LNCaP clone FGC (cell line): ENCODE results near the gene LAD1.

Experiments
- DNase-seq: peaks from one replicate; pipeline ENCODE4 v3.0.0-alpha.2; 2011; ENCODE audit warnings: low read depth
- H3K4me3 ChIP-seq: 2 replicates; pipeline ENCODE4 v1.5.1; 2011; ENCODE audit warnings: mild to moderate bottlenecking, low read depth, low read length, control low read depth
- TF ChIP-seq, protein P1 (sequence below): IDR thresholded peaks from 2 replicates; pipeline ENCODE4 v1.5.1; 2012; ENCODE audit warnings: mild to moderate bottlenecking; ENCODE audit not compliant: control insufficient read depth, insufficient read depth; ENCODE audit errors: extremely low read depth

LAD1 gene

DNA sequence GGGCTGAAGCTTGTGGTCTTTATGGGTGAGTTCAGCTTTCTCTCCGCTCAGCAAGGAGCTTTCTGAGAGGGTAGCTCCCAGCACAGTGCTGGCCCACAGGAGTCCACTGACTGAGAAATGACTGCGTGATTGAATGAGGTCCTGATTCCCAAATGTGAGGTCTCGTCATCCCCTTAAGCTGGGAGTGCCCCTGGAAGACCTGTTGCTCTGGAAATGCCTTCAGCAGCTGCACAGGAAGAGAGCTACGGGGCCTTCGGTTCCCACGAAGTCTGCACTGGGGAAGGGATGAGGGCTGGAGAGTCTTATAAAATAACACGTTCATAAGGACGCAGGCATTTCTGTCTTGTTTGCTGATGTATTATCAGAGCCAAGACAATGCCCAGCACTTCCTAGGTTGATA lies 35.7 kb downstream of the LAD1 start:
- peak; percentile 15 for DNase-seq
- H3K4me3 ChIP-seq: no peak overlapping the region
- TF ChIP-seq, protein P1, sequence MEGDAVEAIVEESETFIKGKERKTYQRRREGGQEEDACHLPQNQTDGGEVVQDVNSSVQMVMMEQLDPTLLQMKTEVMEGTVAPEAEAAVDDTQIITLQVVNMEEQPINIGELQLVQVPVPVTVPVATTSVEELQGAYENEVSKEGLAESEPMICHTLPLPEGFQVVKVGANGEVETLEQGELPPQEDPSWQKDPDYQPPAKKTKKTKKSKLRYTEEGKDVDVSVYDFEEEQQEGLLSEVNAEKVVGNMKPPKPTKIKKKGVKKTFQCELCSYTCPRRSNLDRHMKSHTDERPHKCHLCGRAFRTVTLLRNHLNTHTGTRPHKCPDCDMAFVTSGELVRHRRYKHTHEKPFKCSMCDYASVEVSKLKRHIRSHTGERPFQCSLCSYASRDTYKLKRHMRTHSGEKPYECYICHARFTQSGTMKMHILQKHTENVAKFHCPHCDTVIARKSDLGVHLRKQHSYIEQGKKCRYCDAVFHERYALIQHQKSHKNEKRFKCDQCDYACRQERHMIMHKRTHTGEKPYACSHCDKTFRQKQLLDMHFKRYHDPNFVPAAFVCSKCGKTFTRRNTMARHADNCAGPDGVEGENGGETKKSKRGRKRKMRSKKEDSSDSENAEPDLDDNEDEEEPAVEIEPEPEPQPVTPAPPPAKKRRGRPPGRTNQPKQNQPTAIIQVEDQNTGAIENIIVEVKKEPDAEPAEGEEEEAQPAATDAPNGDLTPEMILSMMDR: no peak

GRCh38 chr1:201362906-201363305 lies 36.2 kb downstream of the LAD1 start:
- no peak overlapping the region for H3K4me3 ChIP-seq
- no peak for DNase-seq
- TF ChIP-seq, protein P1: no peak

- DNase-seq: peak; percentile 22
- no peak overlapping the region for H3K4me3 ChIP-seq
- TF ChIP-seq, protein P1: peak; percentile 87
These were observed 37.2 kb downstream of the LAD1 start for GRCh38 chr1:201361652-201362504.

- no peak overlapping the region for H3K4me3 ChIP-seq
- TF ChIP-seq, protein P1: no peak
- no peak for DNase-seq
These were observed 38.0 kb downstream of the LAD1 start for GRCh38 chr1:201360901-201361651.

- H3K4me3 ChIP-seq: no peak overlapping the region
- TF ChIP-seq, protein P1: no peak
- no peak for DNase-seq
These were observed 38.6 kb downstream of the LAD1 start for GRCh38 chr1:201360486-201360885.

DNA sequence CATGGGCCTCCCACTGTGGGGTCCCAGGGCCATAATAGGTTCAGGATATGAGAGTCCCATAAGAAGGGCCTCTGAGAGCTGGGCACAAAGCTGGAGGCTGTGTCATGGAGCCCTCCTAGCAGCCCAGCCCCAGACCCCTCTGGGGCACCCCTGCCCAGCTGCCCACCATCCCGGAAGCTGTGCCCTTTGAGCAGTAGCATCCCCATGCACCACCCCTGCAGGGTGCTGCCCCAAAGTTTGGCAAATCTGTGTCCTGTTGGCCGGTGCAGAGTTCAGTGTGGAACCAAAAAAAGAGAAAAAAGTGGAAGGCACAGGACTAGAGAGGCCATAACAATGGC lies 39.3 kb downstream of the LAD1 start:
- no peak overlapping the region for H3K4me3 ChIP-seq
- no peak for DNase-seq
- TF ChIP-seq, protein P1: no peak
